Stimulated activated CD4-positive, alpha-beta T cell treated with anti-CD3 and anti-CD28 coated beads, Interleukin-2, amount 100 ng/mL, for 48 hours (primary cell): Measurements from ENCODE around the gene CCDC102B.
"Not testable (repeated sequence)": the region's sequence is repeated elsewhere in the genome, so short reads cannot be mapped to it uniquely, and the experiment has no call there.

Source experiments
- DNase-seq, 2 donors: peaks; one replicate each; pipeline ENCODE4 v3.0.0-alpha.2; 2020

Gene CCDC102B

DNA sequence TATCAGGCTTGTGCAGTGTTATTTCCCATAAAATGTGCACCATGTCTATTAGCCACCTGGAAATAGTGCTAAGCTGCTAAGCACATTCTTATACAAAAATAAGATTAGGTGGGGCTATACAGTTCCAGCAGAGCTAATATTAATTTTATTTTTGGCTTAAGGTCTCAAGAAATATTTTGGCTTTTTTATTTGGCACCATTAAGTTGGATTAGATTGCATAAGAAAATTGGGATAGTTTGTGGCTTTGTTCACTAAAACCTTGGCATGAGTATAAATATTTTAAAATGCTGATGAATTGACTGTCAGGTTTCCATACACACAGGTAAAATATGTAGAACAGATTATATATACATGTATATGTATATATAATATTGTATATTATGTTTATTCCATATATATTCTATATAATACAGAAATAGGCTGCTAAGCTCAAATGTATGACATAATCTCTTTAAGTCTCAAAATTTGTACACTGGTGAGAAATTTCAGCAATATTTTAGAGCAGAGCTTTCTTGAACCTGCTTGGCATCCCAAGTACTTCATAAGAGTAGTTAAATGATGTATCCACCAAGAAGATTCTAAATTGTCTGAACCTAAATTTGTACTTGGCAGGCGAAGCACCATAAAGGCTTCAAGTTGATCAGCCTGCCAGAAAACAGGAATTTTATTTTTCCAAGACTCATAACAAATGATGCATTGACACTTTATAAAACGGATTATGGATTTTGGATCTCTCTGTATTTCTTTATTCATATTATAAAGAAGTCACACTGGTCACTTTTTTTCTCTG is 32.6 kb downstream of the CCDC102B start:
- DNase-seq: no peak

DNA sequence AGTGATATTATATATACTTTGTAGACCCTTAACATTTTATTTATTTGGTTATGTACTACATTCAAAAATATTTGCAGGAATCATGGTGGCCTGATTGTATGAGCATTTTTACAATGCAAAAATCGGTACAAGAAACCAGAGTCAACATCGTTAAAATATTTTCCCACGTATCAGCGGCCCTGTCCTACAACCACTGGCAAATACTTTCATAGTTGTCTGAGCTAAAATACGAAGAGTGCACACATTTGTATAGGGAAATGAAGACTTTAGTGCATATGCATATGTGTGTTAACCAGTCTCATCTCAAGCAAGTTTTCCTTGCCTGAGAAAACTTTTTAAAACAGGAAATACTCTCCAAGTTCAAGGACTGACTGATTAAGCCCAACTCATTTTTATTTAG is 35.9 kb downstream of the CCDC102B start:
- no peak for DNase-seq

DNA sequence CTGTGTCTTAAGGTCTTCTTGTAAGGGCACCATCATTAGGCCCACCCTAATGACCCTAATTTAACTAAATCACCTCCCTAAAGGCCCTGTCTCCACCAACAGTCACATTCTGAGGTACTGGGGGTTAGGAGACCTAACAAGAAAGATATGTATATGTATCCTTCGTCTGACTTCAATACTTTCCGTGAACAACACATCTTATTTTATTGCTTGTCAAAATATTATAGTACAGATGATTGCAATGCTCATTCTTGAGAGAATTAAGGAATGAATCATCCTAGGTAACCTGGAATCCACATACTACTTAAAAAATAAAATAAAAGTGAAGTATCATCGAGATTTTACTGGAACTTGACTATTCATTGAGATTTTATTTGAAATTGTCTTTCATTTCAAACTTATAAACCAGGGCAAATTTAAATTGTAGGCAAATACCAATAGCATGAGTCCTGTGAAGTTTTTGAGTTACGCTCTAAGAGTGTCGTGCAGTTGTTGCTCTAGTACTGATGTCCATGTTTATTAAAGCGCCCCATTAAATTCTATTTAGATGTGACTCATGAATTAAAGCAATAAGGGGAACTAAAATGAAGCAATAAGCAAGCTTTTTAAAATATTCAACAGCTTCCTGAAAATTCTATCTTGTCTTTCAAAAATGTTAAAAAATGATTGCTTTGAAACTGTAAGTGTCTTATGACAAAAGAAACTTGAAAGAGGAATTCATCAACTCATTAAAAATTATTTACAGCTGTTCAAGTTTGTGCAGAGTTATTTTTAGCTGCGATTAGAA is 40.0 kb downstream of the CCDC102B start:
- no peak for DNase-seq

DNA sequence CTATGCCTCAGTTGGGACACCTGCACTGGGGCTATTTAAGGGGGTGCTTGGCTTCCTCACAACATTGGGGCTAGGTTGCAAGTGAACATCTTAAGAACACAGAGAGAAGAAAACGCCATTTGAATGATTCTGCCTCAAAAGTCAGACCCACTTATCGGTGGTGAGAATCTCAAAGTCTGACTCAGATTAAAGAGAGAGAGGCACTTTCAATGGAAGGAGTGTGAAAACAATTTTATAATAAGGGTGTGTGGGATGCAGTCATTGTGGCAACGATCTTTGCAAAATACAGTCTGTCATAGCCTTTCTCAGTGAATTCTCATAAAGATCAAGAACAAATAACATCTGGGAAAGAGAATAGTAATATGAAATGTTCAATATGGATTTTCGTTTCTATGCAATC is 41.8 kb downstream of the CCDC102B start:
- DNase-seq: no peak

DNA sequence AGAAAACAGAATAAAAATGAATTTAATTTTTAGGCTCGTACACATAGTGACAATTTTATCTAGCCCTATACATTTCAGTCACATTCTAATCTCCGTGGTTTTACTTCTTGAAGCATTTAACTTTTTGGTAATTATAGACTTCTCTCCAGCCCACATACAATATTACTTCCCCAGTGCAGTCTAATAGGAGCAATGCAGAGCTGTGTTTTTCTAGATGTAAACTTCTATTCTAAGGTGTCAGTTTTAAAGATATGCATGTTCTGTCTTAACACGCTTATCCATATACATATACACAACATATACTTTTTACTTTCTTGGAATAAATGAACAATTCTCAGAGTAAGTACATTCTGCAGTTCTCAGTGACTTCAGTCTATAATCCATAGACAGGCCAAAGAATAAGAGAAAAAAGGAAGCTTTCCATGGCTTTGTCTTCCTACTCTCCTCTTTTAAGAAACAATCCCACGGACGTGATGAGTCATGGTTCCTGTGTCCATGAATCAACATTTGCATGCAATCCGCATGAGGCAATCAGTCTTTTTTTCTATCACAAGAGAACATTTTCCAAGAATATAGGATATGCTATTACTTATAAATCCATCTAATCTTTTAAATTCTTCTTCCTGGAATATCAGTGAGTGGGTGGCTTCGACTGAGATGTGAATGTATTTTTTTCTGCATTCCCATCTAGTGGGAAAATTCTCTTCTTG is 42.8 kb downstream of the CCDC102B start:
- DNase-seq: no peak

DNA sequence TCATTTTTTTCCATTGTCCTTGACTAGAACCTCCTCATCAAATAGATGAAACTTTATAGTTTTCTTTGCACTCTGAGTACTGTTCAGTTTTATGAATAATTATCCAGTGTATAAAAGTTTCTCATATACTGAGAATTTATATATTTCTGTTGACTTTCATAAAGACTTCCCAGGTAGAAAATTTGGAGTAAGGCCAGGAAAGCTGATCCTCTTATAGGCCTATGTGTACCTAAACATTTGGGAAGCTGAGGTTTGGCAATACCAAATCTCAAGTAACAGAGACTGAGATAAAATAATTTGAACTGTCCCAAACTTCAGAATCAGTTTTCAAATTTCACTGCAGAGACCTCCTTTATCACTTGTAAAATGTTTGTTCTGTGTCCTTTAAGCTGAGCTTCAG is 43.4 kb downstream of the CCDC102B start:
- DNase-seq: no peak

DNA sequence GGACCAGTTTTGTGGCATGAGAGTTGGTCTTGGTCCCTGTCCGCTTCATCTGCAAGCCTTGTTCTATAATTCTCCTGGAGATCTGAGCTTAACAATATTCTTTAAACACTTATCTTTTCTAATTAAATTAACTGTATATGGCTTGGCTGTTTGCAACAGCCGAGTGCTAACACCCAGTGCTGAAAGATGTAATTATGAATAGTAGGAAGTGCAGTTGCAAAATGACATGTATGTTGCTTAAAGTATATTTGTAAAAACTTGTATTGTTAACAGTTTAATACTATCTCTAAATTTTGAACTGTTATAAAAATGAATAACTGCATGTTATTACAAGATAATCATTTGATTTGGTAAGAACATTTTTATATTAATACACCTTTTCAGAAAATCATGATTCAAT is 45.1 kb downstream of the CCDC102B start:
- no peak for DNase-seq

DNA sequence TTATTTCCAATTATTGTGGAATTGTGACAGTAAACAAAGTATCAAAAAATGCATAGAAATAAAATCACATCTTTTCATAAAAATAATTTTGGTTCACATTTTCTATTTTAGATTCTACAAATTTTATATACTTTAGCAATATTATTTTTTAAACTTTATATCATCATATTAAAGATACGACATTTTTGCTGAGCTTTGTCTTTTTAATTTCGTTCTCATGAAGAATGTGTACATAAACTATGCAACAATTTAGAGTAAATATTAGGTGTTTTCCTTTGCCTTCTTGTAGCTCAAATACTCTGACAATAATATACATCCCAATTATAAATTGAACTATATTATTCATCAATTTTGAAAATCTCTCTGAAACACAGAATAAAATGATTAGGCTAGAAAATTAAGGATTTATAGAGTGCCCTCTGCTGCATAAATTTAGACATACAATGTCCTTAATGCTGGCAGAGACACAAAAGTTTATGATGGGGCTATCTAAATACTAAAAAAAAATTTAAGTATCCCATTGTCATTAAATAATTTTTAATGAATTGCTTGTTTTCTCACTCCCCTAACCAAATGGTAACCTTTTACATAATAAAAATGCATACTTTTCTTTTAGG is 45.7 kb downstream of the CCDC102B start:
- DNase-seq: no peak

DNA sequence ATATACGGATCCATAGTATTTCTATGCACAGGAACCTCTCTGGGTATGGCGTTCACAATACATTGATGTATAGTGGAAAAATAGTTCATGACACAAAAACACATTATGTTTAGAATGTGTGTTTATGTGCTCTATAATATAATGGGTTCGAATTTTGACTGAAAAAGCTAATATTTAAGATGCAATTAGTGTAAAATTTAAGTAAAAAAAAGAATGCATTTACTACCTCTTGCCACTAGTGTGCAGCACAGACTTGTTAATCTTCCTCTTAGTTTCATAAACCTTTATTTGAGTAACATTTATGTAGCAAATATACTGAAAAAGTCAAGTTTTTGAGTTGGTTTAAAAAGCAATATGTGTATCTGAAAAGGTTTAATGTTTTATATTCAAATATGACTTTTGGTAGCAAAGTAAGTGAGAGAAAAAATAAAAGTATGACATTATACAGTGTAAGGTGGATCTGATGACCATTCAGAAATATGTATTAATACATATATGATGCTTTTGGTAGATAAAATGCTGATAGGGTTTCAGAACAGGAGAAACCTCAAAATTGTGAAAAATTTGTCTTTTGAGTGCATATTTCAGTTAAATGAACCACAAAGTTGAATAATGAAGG is 49.4 kb downstream of the CCDC102B start:
- DNase-seq: no peak

DNA sequence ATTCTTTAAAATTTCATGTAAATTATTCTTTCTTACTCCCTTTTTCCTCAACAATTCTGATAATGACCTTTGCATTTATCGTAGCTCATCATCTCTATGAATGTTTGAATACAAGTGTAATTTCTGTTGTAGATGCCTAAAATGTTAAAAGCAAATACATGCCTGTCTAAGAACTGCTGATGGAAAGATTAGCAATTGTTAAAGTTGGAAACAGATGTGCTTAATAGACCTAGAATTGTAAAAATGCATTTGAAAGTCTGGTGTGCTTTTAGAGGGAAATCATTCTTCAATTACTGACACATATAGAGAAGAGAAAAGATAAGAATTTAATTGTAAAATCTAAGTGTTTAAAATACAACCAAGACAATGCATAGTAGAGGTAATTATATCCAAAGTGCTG is 50.4 kb downstream of the CCDC102B start:
- no peak for DNase-seq

DNA sequence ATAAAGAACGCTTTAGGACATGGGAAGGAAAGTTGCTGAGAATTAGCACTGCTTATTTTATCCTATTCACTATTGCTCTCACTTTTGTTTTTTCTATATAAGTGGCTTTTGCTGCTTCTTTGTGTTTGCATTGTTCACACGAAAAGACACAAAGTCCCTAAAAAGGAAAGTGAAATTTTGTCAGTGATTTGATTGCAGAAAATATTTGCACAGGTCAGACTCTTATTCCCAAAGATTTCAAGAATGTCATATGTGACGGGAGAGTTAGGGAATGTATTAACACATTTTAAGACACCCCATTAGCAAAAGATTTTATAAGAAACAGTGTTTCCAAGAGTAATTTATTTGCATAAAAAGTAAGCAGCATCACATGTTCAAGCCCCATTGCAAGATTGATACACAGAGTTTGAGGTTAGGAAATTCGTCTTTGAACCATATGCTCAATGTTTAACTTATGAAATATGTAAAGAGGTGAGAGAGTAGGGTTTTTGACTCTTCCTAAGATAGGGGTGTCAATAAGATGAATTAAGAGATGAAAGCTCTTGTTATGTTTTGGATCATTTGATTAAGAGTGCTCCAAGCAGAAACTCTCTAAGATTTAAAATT is 57.0 kb downstream of the CCDC102B start:
- no peak for DNase-seq

DNA sequence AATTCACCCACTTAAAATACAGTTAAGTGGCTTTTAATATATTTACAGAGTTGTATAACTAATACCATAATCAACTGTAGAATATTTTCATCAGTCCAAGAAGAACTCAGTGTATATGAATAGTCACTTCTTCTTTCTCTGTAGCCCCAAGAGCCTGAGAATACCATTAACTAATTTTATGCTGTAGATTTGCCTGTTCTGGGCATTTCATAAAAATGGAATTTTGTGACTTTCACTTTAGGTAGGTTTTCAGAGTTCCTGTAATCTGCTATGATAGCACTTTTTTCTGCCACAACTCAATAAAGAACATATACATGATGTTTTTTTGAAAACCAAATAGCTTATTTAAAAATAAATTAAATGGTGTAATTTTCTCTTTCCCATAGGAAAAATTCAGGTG is 57.6 kb downstream of the CCDC102B start:
- DNase-seq: no peak

DNA sequence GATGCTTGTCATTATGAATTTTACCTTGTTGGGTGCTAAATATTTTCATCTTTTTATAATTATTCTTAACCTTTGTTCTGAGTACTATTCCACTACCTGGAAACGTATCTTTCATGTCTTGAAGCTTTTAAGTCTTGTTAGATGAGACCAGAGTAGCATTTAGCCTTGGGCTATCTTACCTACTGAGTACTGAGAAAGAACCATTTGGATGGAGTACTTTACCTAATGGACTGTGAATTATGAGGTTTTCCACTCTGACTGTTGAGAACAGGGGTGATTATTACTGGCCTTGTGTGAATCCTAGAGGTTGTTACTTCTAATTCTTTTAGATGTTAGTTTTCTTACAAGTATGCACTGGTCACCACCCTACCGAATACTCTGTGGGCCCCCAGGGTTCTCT is 63.5 kb downstream of the CCDC102B start:
- no peak for DNase-seq

DNA sequence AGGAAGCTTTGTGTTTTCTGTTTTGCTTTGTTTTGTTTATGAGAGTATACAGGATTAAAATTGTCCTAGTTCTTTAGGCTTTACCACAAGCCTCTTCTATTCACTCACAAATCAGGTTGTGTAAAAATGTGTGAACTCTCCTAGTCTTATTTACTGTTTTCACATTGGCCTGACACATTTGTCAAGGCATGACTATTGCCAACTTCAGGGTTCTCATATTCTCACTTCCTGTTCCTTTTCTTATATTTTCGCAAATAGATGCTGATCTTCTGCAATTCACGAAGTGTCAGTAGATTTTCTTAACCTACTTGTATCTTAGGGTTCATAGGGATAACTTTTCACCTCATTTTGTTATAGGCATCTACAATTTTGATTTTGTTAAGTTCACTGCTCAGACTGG is 67.1 kb downstream of the CCDC102B start:
- DNase-seq: no peak

DNA sequence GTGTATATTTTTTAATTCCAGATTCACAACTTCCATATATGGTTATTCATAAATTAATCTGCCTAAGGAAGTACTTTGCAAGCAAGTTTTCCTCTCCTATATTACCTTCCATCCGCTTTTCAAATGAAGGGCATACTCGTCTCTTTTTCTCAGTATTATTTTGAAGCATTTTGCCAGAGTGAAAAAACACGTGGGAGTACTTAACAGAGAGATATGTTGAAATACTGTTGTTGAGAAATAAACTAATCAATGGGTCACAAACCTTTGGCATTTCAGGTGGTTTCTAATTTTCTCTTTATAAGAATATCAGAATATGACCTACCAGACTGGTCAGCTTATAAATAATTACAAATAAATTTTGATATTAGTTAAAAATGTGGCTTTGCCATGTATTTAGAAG is 67.6 kb downstream of the CCDC102B start:
- DNase-seq: no peak

DNA sequence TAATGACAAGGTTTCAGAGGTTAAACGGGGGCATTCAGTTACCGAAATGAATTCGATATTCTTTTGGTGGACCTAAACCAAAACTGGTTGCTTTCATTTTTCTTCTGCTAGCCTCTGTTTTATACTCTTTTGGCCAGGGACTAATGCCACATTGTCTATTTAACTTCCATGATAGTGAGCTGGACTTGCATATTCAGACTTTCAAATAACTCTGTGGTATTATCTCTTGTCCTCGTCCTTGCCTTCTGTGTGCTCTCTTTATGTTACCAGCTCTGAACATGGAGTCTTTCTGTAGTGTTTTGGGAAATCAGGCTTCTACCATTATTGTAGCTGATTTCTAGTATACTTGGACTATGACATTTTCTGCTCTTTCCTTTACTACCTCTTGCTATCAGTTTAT is 75.1 kb downstream of the CCDC102B start:
- no peak for DNase-seq

DNA sequence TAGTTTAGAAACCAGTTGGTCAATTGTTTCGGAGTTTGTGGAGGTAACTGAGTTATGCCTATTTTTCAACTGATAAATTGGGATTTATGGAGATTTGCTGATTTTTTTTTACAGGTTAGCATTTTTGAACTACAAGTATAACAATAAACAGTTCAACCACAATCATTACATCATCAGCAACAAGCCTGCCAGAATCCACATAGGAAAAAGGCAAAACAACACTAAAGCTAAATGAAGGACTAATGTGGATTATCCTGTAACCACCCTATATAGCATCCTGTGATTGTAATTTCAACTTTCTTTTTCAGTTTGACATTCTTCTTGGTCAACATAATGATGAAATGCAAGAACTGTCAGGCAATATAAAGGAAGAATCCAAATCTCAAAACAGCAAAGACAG is 76.5 kb downstream of the CCDC102B start:
- no peak for DNase-seq

DNA sequence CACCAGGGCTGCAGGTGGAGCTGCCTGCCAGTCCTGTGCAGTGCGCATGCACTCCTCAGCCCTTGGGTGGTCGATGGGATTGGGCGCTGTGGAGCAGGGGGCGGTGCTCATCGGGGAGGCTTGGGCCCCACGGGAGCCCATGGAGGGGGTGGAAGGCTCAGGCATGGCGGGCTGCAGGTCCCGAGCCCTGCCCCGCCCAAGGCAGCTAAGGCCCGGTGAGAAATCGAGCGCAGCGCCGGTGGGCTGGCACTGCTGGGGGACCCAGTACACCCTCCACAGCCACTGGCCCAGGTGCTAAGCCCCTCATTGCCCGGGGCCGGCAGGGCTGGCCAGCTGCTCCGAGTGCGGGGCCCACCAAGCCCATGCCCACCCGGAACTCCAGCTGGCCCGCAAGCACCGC is 82.1 kb downstream of the CCDC102B start:
- not testable (repeated sequence) for DNase-seq

DNA sequence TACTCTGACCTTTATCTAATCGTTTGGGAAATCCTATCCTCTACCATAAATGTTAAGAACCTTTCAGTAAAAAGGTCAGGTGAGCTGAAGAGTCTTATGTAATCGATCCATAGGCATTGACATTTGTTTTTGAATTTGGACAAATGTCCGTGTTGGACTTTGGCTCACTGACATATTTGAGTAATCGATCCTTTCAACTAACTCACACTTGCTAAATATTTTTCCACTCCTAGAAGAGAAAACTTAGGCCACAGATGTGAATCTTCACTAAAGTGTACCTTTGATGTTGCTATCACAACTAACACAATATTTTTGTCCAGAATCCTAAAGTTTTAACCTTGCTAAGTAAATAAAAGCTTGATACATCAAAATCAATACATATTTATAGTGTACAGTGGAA is 89.5 kb downstream of the CCDC102B start:
- no peak for DNase-seq

DNA sequence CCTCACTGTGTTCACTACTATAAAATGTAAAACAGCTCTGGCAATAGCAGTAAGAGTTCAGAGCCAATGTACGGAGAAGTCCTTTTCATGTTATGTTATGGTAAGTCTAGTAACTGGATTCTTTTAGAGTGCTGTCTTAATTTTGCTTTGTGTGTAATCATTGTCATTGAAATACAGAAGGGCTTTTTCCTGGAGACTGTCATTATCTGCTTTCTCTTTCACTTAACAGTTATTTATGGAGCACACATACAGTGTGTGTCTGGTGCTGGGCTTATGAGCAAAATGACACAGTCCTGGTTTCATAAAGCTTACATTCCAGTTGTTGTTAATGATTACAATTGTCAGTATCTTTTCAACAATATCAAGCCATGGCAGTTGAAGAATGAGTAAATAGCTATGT is 95.5 kb downstream of the CCDC102B start:
- no peak for DNase-seq

DNA sequence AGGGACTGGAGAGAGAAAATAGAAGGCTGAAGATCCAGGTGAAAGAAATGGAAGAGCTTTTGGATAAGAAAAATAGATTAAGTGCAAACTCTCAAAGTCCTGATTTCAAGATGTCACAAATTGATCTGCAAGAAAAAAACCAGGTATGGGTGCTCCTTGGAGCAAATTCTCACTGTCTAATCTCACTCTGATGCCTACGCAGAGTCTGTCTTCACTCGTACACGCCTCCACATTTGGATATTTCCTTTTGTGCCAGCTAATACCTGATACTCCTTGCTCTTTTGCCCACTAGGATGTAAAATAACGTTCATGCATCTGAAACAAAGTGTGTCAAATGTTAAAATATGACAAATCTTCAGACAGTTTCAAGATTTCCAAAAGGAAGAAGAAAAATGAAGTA is 99.4 kb downstream of the CCDC102B start:
- DNase-seq: no peak

DNA sequence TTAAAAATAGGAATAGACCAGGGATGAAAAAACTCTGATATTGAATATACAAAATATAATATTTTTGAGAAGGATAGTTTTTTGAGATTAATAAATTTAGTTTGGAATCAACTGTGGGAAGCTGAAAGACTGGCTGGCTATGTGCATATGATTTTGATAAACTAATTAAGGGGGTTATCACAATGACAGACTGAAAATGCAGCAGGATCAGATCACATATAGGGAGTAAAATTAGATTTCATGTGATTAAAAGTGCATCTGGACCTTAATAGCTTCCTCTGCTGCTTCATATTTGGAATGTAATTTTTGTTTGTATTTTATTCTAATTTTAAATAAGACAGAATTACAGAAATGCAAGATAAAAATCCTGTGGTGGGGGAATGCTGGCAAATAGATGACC is 111.7 kb downstream of the CCDC102B start:
- no peak for DNase-seq

DNA sequence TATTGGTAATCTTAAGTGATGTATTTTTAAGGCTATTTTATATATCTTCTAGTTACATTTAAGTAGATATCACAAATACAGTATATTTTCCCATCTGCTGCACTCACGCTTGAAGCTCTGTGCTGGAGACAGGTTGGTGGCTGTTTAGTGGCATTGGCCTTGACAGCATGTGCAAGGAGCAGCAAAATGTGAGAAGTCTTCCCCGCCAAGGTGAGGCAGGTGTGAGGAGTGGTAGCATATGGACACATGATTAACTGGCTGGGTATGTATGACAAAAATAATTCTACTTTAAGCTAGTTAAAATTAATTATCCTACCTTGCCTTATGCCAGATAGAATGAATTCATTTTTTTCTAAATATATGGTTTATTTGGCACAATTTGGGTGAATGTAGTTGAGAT is 117.2 kb downstream of the CCDC102B start:
- DNase-seq: no peak
